SK-N-MC (cell line): Measurements from ENCODE around the gene WDFY3.

ENCODE experiments used
- EZH2 ChIP-seq: fragments of 200-600 bp; sonication (generic); IDR thresholded peaks from one replicate; pipeline ENCODE4 v1.6.1; 2017; ENCODE audit warnings: antibody characterized with exemption
- FOXP2 ChIP-seq: optimal IDR thresholded peaks from 2 replicates; pipeline ENCODE3; 2011; ENCODE audit warnings: mild to moderate bottlenecking, moderate library complexity; ENCODE audit not compliant: insufficient read depth; ENCODE audit errors: extremely low read length, control extremely low read depth
- POLR2AphosphoS5 ChIP-seq: IDR thresholded peaks from 2 replicates; pipeline ENCODE4 v1.6.1; 2012; ENCODE audit warnings: mild to moderate bottlenecking, low read depth, low read length, borderline replicate concordance

DNA sequence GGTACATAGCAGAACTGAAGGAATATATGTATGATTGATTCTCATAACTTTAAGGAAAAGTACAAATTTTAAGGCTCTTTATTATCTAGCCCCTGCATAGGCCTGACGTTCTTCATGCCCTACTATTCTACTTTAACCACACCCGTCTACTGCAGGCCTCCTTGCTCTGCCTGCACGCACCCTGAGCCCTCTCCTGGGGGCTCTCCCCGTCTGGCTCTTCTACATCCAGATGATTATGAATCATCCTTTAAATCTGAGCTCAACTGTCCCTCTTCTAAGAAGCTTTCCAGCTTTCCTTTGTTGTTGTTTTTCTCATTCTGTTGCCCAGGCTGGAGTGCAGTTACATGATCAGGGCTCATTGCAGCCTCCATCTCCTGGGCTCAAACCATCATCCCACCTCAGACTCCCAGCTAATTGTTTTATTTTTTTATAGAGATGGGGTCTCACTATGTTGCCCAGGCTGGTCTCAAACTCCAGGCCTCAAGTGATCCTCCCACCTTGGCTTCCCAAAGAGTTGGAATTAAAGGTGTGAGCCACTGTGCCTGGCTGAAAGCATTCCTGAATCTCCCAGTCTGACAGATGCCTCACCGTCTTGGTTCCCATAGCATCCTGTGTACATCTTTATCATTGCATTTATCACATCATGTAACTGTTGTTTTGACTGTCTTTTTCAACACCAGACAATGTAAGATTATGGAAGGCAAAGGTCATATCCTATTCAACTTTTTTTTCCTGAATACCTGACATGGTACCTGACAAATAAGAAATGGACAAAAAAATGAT lies 89.2 kb downstream of the WDFY3 start:
- TF ChIP-seq EZH2: no peak
- TF ChIP-seq POLR2AphosphoS5: no peak
- no peak for TF ChIP-seq FOXP2
